K562 (cell line): Measurements from ENCODE around the gene MIB2. TPM values are rescaled to one million over a fixed set of nuclear protein-coding genes. Genes with fewer than 3 reads are reported as not detected.

Experiments used
- ARID4B ChIP-seq: sonication (generic); formaldehyde crosslinking; IDR thresholded peaks from 2 replicates; pipeline ENCODE4 v1.8.0; 2022; ENCODE audit warnings: mild to moderate bottlenecking, missing genetic modification reagents
- HDAC6 ChIP-seq: IDR thresholded peaks from 2 replicates; pipeline ENCODE4 v1.6.1; 2012; ENCODE audit warnings: low read depth, mild to moderate bottlenecking, control low read depth, inconsistent platforms, low read length, moderate library complexity
- MEF2D ChIP-seq: conservative IDR thresholded peaks from 2 replicates; pipeline ENCODE4 v1.6.1; 2016; ENCODE audit warnings: low read depth, missing genetic modification characterization, missing compliant biosample characterization
- MIER1 ChIP-seq: fragments of 450-650 bp; IDR thresholded peaks from 2 replicates; pipeline ENCODE4 v1.6.1; 2016; ENCODE audit warnings: antibody characterized with exemption, mild to moderate bottlenecking, low read depth
- RREB1 ChIP-seq: fragments of 250-450 bp; sonication (Bioruptor Pico); IDR thresholded peaks from 2 replicates; pipeline ENCODE4 v1.4.0; 2020
- SP2 ChIP-seq: IDR thresholded peaks from 2 replicates; pipeline ENCODE4 v1.6.1; 2011; ENCODE audit warnings: mild to moderate bottlenecking, low read depth, low read length, moderate library complexity; ENCODE audit not compliant: poor library complexity, severe bottlenecking; ENCODE audit errors: extremely low read depth
- ZBTB8A ChIP-seq: fragments of 450-650 bp; IDR thresholded peaks from 2 replicates; pipeline ENCODE4 v1.6.1; 2018; ENCODE audit warnings: mild to moderate bottlenecking, moderate library complexity; ENCODE audit not compliant: partially characterized antibody
- ZKSCAN8 ChIP-seq: fragments of 200-800 bp; sonication (Bioruptor generic); IDR thresholded peaks from 2 replicates; pipeline ENCODE4 v1.6.1; 2016; ENCODE audit warnings: missing genetic modification characterization, missing compliant biosample characterization
- polyA plus RNA-seq, 8 experiments: library from polyadenylated mRNA; depleted of rRNA in 4 of 8; stranded (reverse) in 5 of 8; unstranded in 3 of 8; fragments of >200 nt; fragmentation: Nextera tagmentation in 2 of 8; fragmentation: Illumina TruSeq in 1 of 8; extraction: Ambion mirVana in 2 of 8; extraction: Trizol in 1 of 8; gene quantifications; 2 replicates each; pipeline versions ENCODE4 v1.2.1 to v1.2.3, GENCODE V29; 2011 to 2014; ENCODE audit warnings: inconsistent platforms in 1 of 8, missing spikeins in 1 of 8
- total RNA-seq, 7 experiments: library from RNA; depleted of rRNA in 6 of 7; stranded (reverse); fragments of >200 nt in 6 of 7; fragmentation: Illumina TruSeq in 2 of 7; extraction: Trizol in 2 of 7; gene quantifications; 2 replicates each; pipeline versions ENCODE4 v1.2.1 to v1.2.3, GENCODE V29; 2011 to 2021; ENCODE audit warnings: low replicate concordance in 1 of 7
- TF ChIP-seq, protein P1 (sequence below): fragments of 250-450 bp; sonication (Bioruptor Pico); IDR thresholded peaks from 2 replicates; pipeline ENCODE4 v1.4.0; 2020; ENCODE audit warnings: mild to moderate bottlenecking, moderate library complexity, borderline replicate concordance
- TF ChIP-seq, protein P2 (sequence below), 3 experiments: IDR thresholded peaks in 2 of 3; conservative IDR thresholded peaks in 1 of 3; 2 replicates each; pipeline ENCODE4 v1.5.1; 2011 to 2012; ENCODE audit warnings: low read length in 3 of 3, mild to moderate bottlenecking in 3 of 3, control low read depth in 2 of 3, improper control_type of control experiment in 1 of 3, inconsistent platforms in 1 of 3, low read depth in 1 of 3, mixed read lengths in 1 of 3, moderate library complexity in 1 of 3; ENCODE audit not compliant: insufficient read depth in 2 of 3

The MIB2 gene
- total and polyA plus RNA-seq, 9 of the 15 experiments (the other 6 are each of a cell fraction or from before 2014, with no cell fraction given), result 0.04 to 17.0 (median 4.9) TPM; not detected in 1

DNA sequence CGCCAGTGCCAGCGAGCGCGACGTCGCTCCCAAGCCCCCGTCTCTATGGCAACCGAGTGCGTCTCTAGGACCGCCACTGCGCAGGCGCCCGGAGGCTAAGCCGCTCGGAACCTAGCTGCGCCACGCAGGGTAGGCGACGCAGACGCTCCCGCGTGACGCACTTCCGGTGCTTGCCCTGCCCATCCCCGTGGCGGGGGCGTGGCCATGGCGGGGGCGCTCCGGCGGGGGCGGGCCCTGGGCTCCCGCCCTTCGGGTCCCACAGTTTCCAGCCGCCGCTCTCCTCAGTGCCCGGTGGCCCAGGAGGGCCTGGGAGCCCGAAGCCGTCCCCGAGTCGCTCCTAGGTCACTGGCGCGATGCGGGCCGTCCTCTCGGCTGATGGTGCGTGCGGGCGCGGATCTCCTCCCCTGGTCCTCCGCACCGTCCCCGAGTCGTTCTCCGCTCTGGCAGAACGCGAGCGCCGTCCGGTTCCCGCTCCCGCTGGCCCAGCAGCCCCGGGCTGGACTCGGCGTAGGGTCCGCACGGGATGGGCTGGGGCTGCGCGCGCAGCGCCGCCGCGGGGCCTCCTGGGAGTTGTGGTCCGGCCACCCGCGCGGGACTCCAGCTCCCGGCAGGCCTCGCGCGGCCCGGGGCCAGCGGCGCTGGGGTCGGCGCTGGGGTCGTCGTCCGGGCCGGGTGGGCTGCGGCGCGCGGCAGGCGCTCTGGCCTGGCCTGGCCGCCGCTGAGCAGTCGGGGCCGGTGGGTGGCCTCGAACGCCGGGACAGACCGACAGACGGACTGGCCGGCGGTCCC, at the start of gene MIB2 (continued):
- peak; percentile 88 for TF ChIP-seq ARID4B (CRISPR knock-in tag)
- no peak for TF ChIP-seq MEF2D
- TF ChIP-seq ZKSCAN8 (CRISPR knock-in tag), result no peak
- no peak for TF ChIP-seq HDAC6
- TF ChIP-seq MIER1, result no peak
- TF ChIP-seq, protein P1, sequence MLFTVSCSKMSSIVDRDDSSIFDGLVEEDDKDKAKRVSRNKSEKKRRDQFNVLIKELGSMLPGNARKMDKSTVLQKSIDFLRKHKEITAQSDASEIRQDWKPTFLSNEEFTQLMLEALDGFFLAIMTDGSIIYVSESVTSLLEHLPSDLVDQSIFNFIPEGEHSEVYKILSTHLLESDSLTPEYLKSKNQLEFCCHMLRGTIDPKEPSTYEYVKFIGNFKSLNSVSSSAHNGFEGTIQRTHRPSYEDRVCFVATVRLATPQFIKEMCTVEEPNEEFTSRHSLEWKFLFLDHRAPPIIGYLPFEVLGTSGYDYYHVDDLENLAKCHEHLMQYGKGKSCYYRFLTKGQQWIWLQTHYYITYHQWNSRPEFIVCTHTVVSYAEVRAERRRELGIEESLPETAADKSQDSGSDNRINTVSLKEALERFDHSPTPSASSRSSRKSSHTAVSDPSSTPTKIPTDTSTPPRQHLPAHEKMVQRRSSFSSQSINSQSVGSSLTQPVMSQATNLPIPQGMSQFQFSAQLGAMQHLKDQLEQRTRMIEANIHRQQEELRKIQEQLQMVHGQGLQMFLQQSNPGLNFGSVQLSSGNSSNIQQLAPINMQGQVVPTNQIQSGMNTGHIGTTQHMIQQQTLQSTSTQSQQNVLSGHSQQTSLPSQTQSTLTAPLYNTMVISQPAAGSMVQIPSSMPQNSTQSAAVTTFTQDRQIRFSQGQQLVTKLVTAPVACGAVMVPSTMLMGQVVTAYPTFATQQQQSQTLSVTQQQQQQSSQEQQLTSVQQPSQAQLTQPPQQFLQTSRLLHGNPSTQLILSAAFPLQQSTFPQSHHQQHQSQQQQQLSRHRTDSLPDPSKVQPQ (CRISPR knock-in tag), result no peak
- TF ChIP-seq, protein P2, sequence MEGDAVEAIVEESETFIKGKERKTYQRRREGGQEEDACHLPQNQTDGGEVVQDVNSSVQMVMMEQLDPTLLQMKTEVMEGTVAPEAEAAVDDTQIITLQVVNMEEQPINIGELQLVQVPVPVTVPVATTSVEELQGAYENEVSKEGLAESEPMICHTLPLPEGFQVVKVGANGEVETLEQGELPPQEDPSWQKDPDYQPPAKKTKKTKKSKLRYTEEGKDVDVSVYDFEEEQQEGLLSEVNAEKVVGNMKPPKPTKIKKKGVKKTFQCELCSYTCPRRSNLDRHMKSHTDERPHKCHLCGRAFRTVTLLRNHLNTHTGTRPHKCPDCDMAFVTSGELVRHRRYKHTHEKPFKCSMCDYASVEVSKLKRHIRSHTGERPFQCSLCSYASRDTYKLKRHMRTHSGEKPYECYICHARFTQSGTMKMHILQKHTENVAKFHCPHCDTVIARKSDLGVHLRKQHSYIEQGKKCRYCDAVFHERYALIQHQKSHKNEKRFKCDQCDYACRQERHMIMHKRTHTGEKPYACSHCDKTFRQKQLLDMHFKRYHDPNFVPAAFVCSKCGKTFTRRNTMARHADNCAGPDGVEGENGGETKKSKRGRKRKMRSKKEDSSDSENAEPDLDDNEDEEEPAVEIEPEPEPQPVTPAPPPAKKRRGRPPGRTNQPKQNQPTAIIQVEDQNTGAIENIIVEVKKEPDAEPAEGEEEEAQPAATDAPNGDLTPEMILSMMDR (IDR thresholded peaks at IDR 0.05 in 2 of 3, conservative IDR thresholded peaks at IDR 0.05 in 1 of 3; ENCODE audit: insufficient read depth in 2 of 3, low read depth in 1 of 3, low read length in 3 of 3), result 0 out of 6 replicates have a peak, but pooled peaks of 1 of the 3 experiments have one; percentile 3
- no peak for TF ChIP-seq ZBTB8A
- TF ChIP-seq SP2, result peak; percentile 9
- no peak for TF ChIP-seq RREB1 (CRISPR knock-in tag)
